Common myeloid progenitor, CD34-positive (primary cell): ENCODE measurements around the gene ANKS1A.

Source experiments
- CTCF ChIA-PET: fragments of 350-600 bp; sonication (Branson Sonifier 250); formaldehyde crosslinking; loops from one replicate; lab custom pipeline; 2021; ENCODE audit warnings: antibody characterized with exemption; lab: Charles Lee
- POLR2A ChIA-PET: fragments of 350-600 bp; sonication (Branson Sonifier 250); formaldehyde crosslinking; loops from one replicate; lab custom pipeline; 2021; ENCODE audit warnings: antibody characterized with exemption; lab: Charles Lee
- DNase-seq, 3 donors: peaks; one replicate each; pipeline versions ENCODE4 v3.0.0 to v3.0.0-alpha.2; 2013
- H3K27ac ChIP-seq, 2 experiments: 1 replicate in 1 of 2; 2 replicates in 1 of 2; pipeline ENCODE4 v1.7.0; 2013; ENCODE audit warnings: inconsistent platforms in 2 of 2, low read length in 2 of 2, mild to moderate bottlenecking in 2 of 2, low read depth in 1 of 2, moderate library complexity in 1 of 2; ENCODE audit not compliant: severe bottlenecking in 2 of 2, insufficient read depth in 1 of 2, poor library complexity in 1 of 2
- H3K27me3 ChIP-seq, 5 experiments: replicated peaks in 2 of 5; 1 replicate in 3 of 5; 2 replicates in 2 of 5; pipeline versions ENCODE4 v1.6.1 to v1.7.0; 2013; ENCODE audit warnings: low read length in 4 of 5, mild to moderate bottlenecking in 2 of 5, moderate library complexity in 2 of 5, inconsistent platforms in 1 of 5; ENCODE audit not compliant: insufficient read depth in 5 of 5, control insufficient read depth in 4 of 5
- H3K36me3 ChIP-seq, 4 experiments: 1 replicate in 2 of 4; 2 replicates in 2 of 4; pipeline versions ENCODE4 v1.6.1 to v1.7.0; 2013; ENCODE audit warnings: low read length in 3 of 4, control low read depth in 1 of 4, mild to moderate bottlenecking in 1 of 4; ENCODE audit not compliant: control insufficient read depth in 4 of 4, insufficient read depth in 4 of 4
- H3K4me1 ChIP-seq, 4 experiments: 1 replicate in 3 of 4; 2 replicates in 1 of 4; pipeline versions ENCODE4 v1.6.1 to v1.7.1; 2013; ENCODE audit warnings: low read length in 3 of 4, mild to moderate bottlenecking in 3 of 4, control low read depth in 1 of 4, inconsistent platforms in 1 of 4, moderate library complexity in 1 of 4; ENCODE audit not compliant: control insufficient read depth in 4 of 4, insufficient read depth in 4 of 4; ENCODE audit errors: control extremely low read depth in 1 of 4
- H3K4me3 ChIP-seq, 7 experiments: 1 replicate in 4 of 7; 2 replicates in 3 of 7; pipeline versions ENCODE4 v1.5.1 to v1.7.0; 2013; ENCODE audit warnings: mild to moderate bottlenecking in 7 of 7, low read length in 6 of 7, moderate library complexity in 6 of 7, inconsistent platforms in 2 of 7, low read depth in 2 of 7, control low read depth in 1 of 7; ENCODE audit not compliant: insufficient read depth in 4 of 7, control insufficient read depth in 1 of 7; ENCODE audit errors: extremely low read depth in 1 of 7
- H3K9me3 ChIP-seq, 5 experiments: 1 replicate in 4 of 5; 2 replicates in 1 of 5; pipeline versions ENCODE4 v1.6.1 to v1.7.1; 2013; ENCODE audit warnings: low read length in 4 of 5, mild to moderate bottlenecking in 2 of 5, inconsistent platforms in 1 of 5, low read depth in 1 of 5, moderate library complexity in 1 of 5; ENCODE audit not compliant: control insufficient read depth in 4 of 5, insufficient read depth in 2 of 5; ENCODE audit errors: control extremely low read depth in 1 of 5
- WGBS: methylation state at CpG from one replicate; pipeline ENCODE4 v1.1.5; 2013; ENCODE audit not compliant: insufficient coverage; 5-methylcytosine and 5-hydroxymethylcytosine counted together

The ANKS1A gene

GRCh38 chr6:34904990-34905613 lies 16.0 kb downstream of the ANKS1A start:
- CTCF ChIA-PET, result no interaction called here
- Histone ChIP-seq H3K27ac (no peak overlapping the region), H3K4me1 (no peaks in the 10 kb centered on the region), H3K9me3 (no peaks in the 10 kb centered on the region), H3K27me3 (no peaks in the 10 kb centered on the region), H3K4me3 (no peak overlapping the region), H3K36me3 (peaks cover 0 to 4% (median 3%) of the 10 kb centered on the region in 4 experiments)
- POLR2A ChIA-PET, result no interaction called here
- DNase-seq, result no peak
- WGBS, result 67% methylated on average over 1 of the region's 5 CpGs

DNA sequence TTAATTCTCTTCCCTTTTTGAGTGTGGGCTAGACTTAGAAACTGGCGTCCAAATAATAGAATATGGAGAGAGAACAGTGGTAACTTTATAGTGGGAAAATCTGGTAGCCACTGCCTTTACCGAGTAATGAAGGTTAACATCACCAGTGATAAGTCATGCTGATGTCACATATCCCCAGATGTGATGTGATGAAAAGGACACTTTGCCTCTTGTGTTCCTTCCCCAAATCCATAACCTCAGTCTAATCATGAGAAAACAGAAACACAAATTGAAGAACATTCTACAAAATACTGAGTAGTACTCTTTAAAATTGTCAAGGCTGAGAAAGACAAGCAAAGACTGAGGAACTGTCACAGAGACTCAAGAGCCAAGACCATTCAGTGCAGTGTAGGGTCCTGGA lies 17.8 kb downstream of the ANKS1A start:
- CTCF ChIA-PET, result no interaction called here
- peaks cover 0 to 11% (median 6%) of the 10 kb centered on the region in 4 experiments for H3K4me1 ChIP-seq
- no CpG with 5 or more reads among the region's 2 CpGs for WGBS

GRCh38 chr6:34908194-34908593 lies 19.1 kb downstream of the ANKS1A start:
- no peak overlapping the region for H3K27ac ChIP-seq
- 100% methylated on average over 3 of the region's 3 CpGs for WGBS
- peaks cover 0 to 4% (median 3%) of the 10 kb centered on the region in 4 experiments for H3K36me3 ChIP-seq
- H3K4me1 ChIP-seq, result peaks cover 12 to 24% (median 19%) of the 10 kb centered on the region in 4 experiments
- no peak for DNase-seq
- H3K9me3 ChIP-seq, result no peaks in the 10 kb centered on the region
- POLR2A ChIA-PET, result no interaction called here
- CTCF ChIA-PET, result no interaction called here
- H3K27me3 ChIP-seq, result no peaks in the 10 kb centered on the region
- no peak overlapping the region for H3K4me3 ChIP-seq

More for the DNA sequence above, 17.8 kb downstream of the ANKS1A start:
- Histone ChIP-seq H3K9me3 (no peaks in the 10 kb centered on the region), H3K4me3 (no peak overlapping the region), H3K36me3 (peaks cover 0 to 4% (median 3%) of the 10 kb centered on the region in 4 experiments), H3K27me3 (no peaks in the 10 kb centered on the region), H3K27ac (no peak overlapping the region)
- POLR2A ChIA-PET, result no interaction called here
- DNase-seq, result peak in 2 of 3 donors; percentile 28 to 53

GRCh38 chr6:34909320-34909883 lies 20.3 kb downstream of the ANKS1A start:
- no peak for DNase-seq
- peaks cover 0 to 4% (median 3%) of the 10 kb centered on the region in 4 experiments for H3K36me3 ChIP-seq
- ChIA-PET CTCF (interaction anchor here (0.5 to 1.6 kb wide), 4 partner anchors 10 to 104 kb away, joined by 3 to 4 read pairs (median 3); no protein-coding TSS in a partner anchor), POLR2A (no interaction called here)
- no peaks in the 10 kb centered on the region for H3K9me3 ChIP-seq
- 93% methylated on average over 6 of the region's 6 CpGs for WGBS
- no peaks in the 10 kb centered on the region for H3K27me3 ChIP-seq
- H3K4me3 ChIP-seq, result no peak overlapping the region
- H3K4me1 ChIP-seq, result peaks cover 15 to 27% (median 23%) of the 10 kb centered on the region in 4 experiments
- no peak overlapping the region for H3K27ac ChIP-seq

- Histone ChIP-seq H3K36me3 (no peaks in the 10 kb centered on the region), H3K27ac (no peak overlapping the region), H3K4me1 (peaks cover 15 to 27% (median 23%) of the 10 kb centered on the region in 4 experiments), H3K9me3 (no peaks in the 10 kb centered on the region), H3K27me3 (no peaks in the 10 kb centered on the region), H3K4me3 (no peak overlapping the region)
- POLR2A ChIA-PET, result interaction anchor here (0.7 kb wide), 1 partner anchor 45 kb away, joined by 3 read pairs; no protein-coding TSS in a partner anchor
- no peak for DNase-seq
- CTCF ChIA-PET, result interaction anchor here (0.9 kb wide), 1 partner anchor 9 kb away, joined by 3 read pairs; no protein-coding TSS in a partner anchor
- WGBS, result 98% methylated on average over 4 of the region's 5 CpGs
These were observed 22.8 kb downstream of the ANKS1A start for GRCh38 chr6:34911822-34912221.

- Histone ChIP-seq H3K27me3 (no peaks in the 10 kb centered on the region), H3K27ac (no peak overlapping the region), H3K9me3 (no peaks in the 10 kb centered on the region), H3K36me3 (no peaks in the 10 kb centered on the region), H3K4me3 (peak overlapping the region in 1 of 7 experiments; percentile 48), H3K4me1 (peaks cover 15 to 27% (median 23%) of the 10 kb centered on the region in 4 experiments)
- ChIA-PET POLR2A (no interaction called here), CTCF (no interaction called here)
- 25% methylated on average over 2 of the region's 3 CpGs for WGBS
- DNase-seq, result peak; percentile 60 to 93 (median 89)
These were observed 23.8 kb downstream of the ANKS1A start for GRCh38 chr6:34912715-34913464.
